A549 (cell line): ENCODE measurements around the gene ERN1. TPM values are rescaled to one million over a fixed set of nuclear protein-coding genes. Genes with fewer than 3 reads are reported as not detected.
A peak's percentile ranks its signal among the peaks of the same experiment; 100 is the strongest.

Source experiments
- ATAC-seq, 2 experiments: fragments of 200-7000 bp in 1 of 2; fragments of >200 bp in 1 of 2; cut with Nextera tagmentation in 1 of 2; cut with Tn5 transposase in 1 of 2; 3 replicates each; pipeline versions ENCODE4 v1.8.0 to v1.9.1; 2018 to 2020; ENCODE audit warnings: mild to moderate bottlenecking in 1 of 2, moderate library complexity in 1 of 2
- CTCF ChIA-PET: fragments of 300-600 bp; sonication (Branson Sonifier 250); formaldehyde crosslinking; extraction: SDS; loops from one replicate; lab custom pipeline; 2021; ENCODE audit warnings: antibody characterized with exemption, inconsistent platforms; lab: Yijun Ruan, JAX
- POLR2A ChIA-PET: fragments of 350-600 bp; formaldehyde crosslinking; extraction: SDS; loops from one replicate; lab custom pipeline; 2021; ENCODE audit warnings: antibody characterized with exemption, inconsistent platforms; lab: Yijun Ruan, JAX
- DNase-seq, 2 experiments: peaks; one replicate each; pipeline versions ENCODE4 v3.0.0 to v3.0.0-alpha.2; 2011 to 2016; ENCODE audit warnings: low read depth in 1 of 2, low spot score in 1 of 2
- FAIRE-seq: peaks from 2 replicates; lab custom pipeline; 2011; peaks lifted over from hg19 to GRCh38; lab: Jason Lieb, UNC
- H3K27ac ChIP-seq, 2 experiments: fragments of >200 bp; sonication (Bioruptor Twin); formaldehyde crosslinking; 3 replicates each; pipeline ENCODE4 v1.5.1; 2016 to 2017
- H3K4me1 ChIP-seq: fragments of >200 bp; sonication (Bioruptor Twin); formaldehyde crosslinking; 3 replicates; pipeline ENCODE4 v1.6.1; 2016
- H3K4me2 ChIP-seq: fragments of >200 bp; sonication (Bioruptor Twin); formaldehyde crosslinking; 3 replicates; pipeline ENCODE4 v1.6.1; 2016
- H3K4me3 ChIP-seq: fragments of >200 bp; sonication (Bioruptor Twin); formaldehyde crosslinking; 3 replicates; pipeline ENCODE4 v1.5.1; 2016
- H3K9me3 ChIP-seq: fragments of >200 bp; sonication (Bioruptor Twin); formaldehyde crosslinking; 3 replicates; pipeline ENCODE4 v1.6.1; 2016
- CBX8 ChIP-seq: fragments of 200-600 bp; sonication (generic); IDR thresholded peaks from 2 replicates; pipeline ENCODE4 v1.6.1; 2016
- FOXS1 ChIP-seq: fragments of 250-450 bp; sonication (Bioruptor Pico); IDR thresholded peaks from 2 replicates; pipeline ENCODE4 v1.5.0; 2020; ENCODE audit warnings: mild to moderate bottlenecking, moderate library complexity
- KDM5A ChIP-seq: fragments of 200-600 bp; sonication (generic); IDR thresholded peaks from 2 replicates; pipeline ENCODE4 v1.6.1; 2016; ENCODE audit warnings: antibody characterized with exemption, mild to moderate bottlenecking
- MYC ChIP-seq: IDR thresholded peaks from 2 replicates; pipeline ENCODE4 v1.6.1; 2012; ENCODE audit warnings: mild to moderate bottlenecking, inconsistent platforms, low read length, improper control_type of control experiment, borderline replicate concordance
- POLR2AphosphoS2 ChIP-seq: conservative IDR thresholded peaks from 2 replicates; pipeline ENCODE4 v1.6.1; 2012; ENCODE audit warnings: low read length, improper control_type of control experiment, inconsistent platforms
- RARB ChIP-seq: fragments of 250-450 bp; sonication (Bioruptor Pico); IDR thresholded peaks from 2 replicates; pipeline ENCODE4 v1.8.0; 2021; ENCODE audit warnings: mild to moderate bottlenecking, moderate library complexity
- ZFP36 ChIP-seq: fragments of 450-650 bp; IDR thresholded peaks from 2 replicates; pipeline ENCODE4 v1.6.1; 2014; ENCODE audit warnings: borderline replicate concordance; ENCODE audit not compliant: partially characterized antibody
- WGBS: methylation state at CpG from one replicate; pipeline ENCODE4 v1.1.6; 2017; ENCODE audit errors: missing lambda C conversion rate; 5-methylcytosine and 5-hydroxymethylcytosine counted together
- polyA plus RNA-seq, 4 experiments: library from polyadenylated mRNA; depleted of rRNA in 3 of 4; stranded (reverse); fragments of >200 nt; fragmentation: RNase III in 1 of 4; extraction: RNeasy Plus Mini Kit Qiagen cat#74134 plus additional on column Dnase treatment in 1 of 4; gene quantifications; 2 replicates in 3 of 4; 3 replicates in 1 of 4; pipeline ENCODE4 v1.2.3, GENCODE V29; 2011 to 2017
- small RNA-seq, 6 experiments: library from RNA; depleted of rRNA; stranded (forward); fragments of <200 nt; gene quantifications; one replicate each; pipeline ENCODE3, GENCODE V24; 2012
- TF ChIP-seq, protein P1 (sequence below): fragments of 450-650 bp; IDR thresholded peaks from 2 replicates; pipeline ENCODE4 v1.6.1; 2014; ENCODE audit warnings: antibody characterized with exemption

The ERN1 gene
- polyA plus RNA-seq, 2 of the 4 experiments (the other 2 are of a cell fraction): 4.1 to 19.8 TPM

- WGBS: 63% methylated on average over 11 of the region's 11 CpGs
- ChIA-PET CTCF (interaction anchor here (0.7 to 14.8 kb wide), 13 partner anchors 8 to 458 kb away, joined by 3 to 150 read pairs (median 6); partner anchors contain the start of genes GH1, ICAM2 and SCN4A), POLR2A (interaction anchor here (0.7 kb wide), 1 partner anchor 148 kb away, joined by 11 read pairs; no protein-coding TSS in a partner anchor)
- no peak overlapping the region for H3K27ac ChIP-seq
- no peak overlapping the region for H3K4me3 ChIP-seq
- FAIRE-seq: no peak
- no peak overlapping the region for H3K4me2 ChIP-seq
- H3K4me1 ChIP-seq: peaks cover 6% of the 10 kb centered on the region; the same call in 1 of the 3 replicates
- no peaks in the 10 kb centered on the region for H3K9me3 ChIP-seq
- no peak for DNase-seq
- no peak for TF ChIP-seq FOXS1 (CRISPR knock-in tag)
- TF ChIP-seq, protein P1, sequence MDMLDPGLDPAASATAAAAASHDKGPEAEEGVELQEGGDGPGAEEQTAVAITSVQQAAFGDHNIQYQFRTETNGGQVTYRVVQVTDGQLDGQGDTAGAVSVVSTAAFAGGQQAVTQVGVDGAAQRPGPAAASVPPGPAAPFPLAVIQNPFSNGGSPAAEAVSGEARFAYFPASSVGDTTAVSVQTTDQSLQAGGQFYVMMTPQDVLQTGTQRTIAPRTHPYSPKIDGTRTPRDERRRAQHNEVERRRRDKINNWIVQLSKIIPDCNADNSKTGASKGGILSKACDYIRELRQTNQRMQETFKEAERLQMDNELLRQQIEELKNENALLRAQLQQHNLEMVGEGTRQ: no peak
- no peak for TF ChIP-seq KDM5A
- no peak for TF ChIP-seq POLR2AphosphoS2
- TF ChIP-seq MYC: no peak
- no peak for ATAC-seq
Measured at GRCh38 chr17:63991611-63992010, 138.3 kb downstream of the ERN1 start.

DNA sequence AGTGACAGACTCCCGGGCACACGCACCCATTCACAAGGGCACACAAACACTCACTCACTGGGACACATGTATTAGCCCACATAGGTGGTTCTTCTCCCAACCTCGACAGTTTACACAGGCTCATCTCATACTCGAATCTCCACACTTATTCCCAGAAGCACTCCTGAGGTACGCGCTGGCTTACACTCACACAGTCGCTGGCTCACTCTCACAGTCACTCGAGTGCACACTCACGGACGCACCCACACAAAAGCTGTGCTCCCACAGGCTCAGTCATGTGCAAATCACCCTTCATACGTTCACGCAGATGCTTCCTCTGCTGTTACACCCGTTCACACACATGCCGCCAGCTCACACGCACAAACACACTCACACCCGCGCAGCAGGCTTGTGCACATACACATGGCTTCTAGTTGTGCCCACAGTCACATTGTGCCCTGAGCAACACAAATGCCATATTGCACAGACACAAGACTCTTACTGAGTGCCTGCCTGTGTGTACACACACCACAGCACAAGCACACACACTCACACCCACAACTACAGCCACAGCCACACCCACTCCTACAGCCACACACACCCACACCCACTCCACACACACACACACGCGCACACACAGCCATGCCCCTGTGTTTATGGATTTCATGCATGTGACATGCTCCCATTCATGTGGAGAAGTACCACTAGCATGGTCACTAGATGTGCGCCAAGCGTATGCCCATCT lies 140.2 kb downstream of the ERN1 start:
- Histone ChIP-seq H3K4me2 (no peak overlapping the region; the same call in 2 of the 3 replicates), H3K9me3 (no peaks in the 10 kb centered on the region), H3K4me3 (no peak overlapping the region)
- POLR2A ChIA-PET: interaction anchor here (1.2 kb wide), 1 partner anchor 156 kb away, joined by 3 read pairs; no protein-coding TSS in a partner anchor
- no peak for FAIRE-seq
- TF ChIP-seq ZFP36: no peak
- TF ChIP-seq FOXS1 (CRISPR knock-in tag): no peak
- TF ChIP-seq RARB (CRISPR knock-in tag): no peak
- TF ChIP-seq CBX8: no peak
- TF ChIP-seq, all 56 proteins: peak for 0
- no peak overlapping the region for H3K27ac ChIP-seq
- 75% methylated on average over 21 of the region's 21 CpGs for WGBS
- peaks cover 6% of the 10 kb centered on the region; the same call in 1 of the 3 replicates for H3K4me1 ChIP-seq
- ATAC-seq: peak in 1 of 2 experiments; percentile 6; a peak in 4 of 6 replicates
- CTCF ChIA-PET: interaction anchor here (0.7 to 14.8 kb wide), 37 partner anchors 8 to 300 kb away, joined by 3 to 150 read pairs (median 5); partner anchors contain the start of genes CSHL1, GH1 and SCN4A
- no peak for DNase-seq

Small RNAs within 50 kb of the gene (small RNA-seq; reads per million reads assigned to genes)
- 178 to 5,254 (median 2,955) reads per million in 6 experiments for gene SNORD104

Other genes starting within 250 kb of the ERN1 start
- not detected in 2 replicates for gene GH2, start 248.2 kb downstream of the ERN1 start, polyA plus RNA-seq (2011; rRNA removed)
- not detected in 3 replicates for gene GH2, start 248.2 kb downstream of the ERN1 start, polyA plus RNA-seq (2017; fragmentation: RNase III; extraction: RNeasy Plus Mini Kit Qiagen cat#74134 plus additional on column Dnase treatment)
- gene CSH1, start 233.6 kb downstream of the ERN1 start, polyA plus RNA-seq (2011; rRNA removed): not detected in 2 replicates
- gene CSH1, start 233.6 kb downstream of the ERN1 start, polyA plus RNA-seq (2017; fragmentation: RNase III; extraction: RNeasy Plus Mini Kit Qiagen cat#74134 plus additional on column Dnase treatment): not detected in 3 replicates
- not detected in 2 replicates for gene CSHL1, start 218.9 kb downstream of the ERN1 start, polyA plus RNA-seq (2011; rRNA removed)
- gene CSHL1, start 218.9 kb downstream of the ERN1 start, polyA plus RNA-seq (2017; fragmentation: RNase III; extraction: RNeasy Plus Mini Kit Qiagen cat#74134 plus additional on column Dnase treatment): not detected in 3 replicates
- gene GH1, start 211.3 kb downstream of the ERN1 start, polyA plus RNA-seq (2011; rRNA removed): not detected in 2 replicates
- not detected in 3 replicates for gene GH1, start 211.3 kb downstream of the ERN1 start, polyA plus RNA-seq (2017; fragmentation: RNase III; extraction: RNeasy Plus Mini Kit Qiagen cat#74134 plus additional on column Dnase treatment)
- 0.14 and 0.19 TPM in 2 replicates for gene CD79B, start 197.8 kb downstream of the ERN1 start, polyA plus RNA-seq (2011; rRNA removed)
- not detected in 3 replicates for gene CD79B, start 197.8 kb downstream of the ERN1 start, polyA plus RNA-seq (2017; fragmentation: RNase III; extraction: RNeasy Plus Mini Kit Qiagen cat#74134 plus additional on column Dnase treatment)
- gene SCN4A, start 157.2 kb downstream of the ERN1 start, polyA plus RNA-seq (2011; rRNA removed): 0.06 and 0.17 TPM in 2 replicates
- 0.03 to 0.08 TPM (median 0.03 TPM) in 3 replicates for gene SCN4A, start 157.2 kb downstream of the ERN1 start, polyA plus RNA-seq (2017; fragmentation: RNase III; extraction: RNeasy Plus Mini Kit Qiagen cat#74134 plus additional on column Dnase treatment)
- gene PRR29, start 131.8 kb downstream of the ERN1 start, polyA plus RNA-seq (2011; rRNA removed): 0.22 and 0.44 TPM in 2 replicates
- 0.67 to 1.2 TPM (median 0.68 TPM) in 3 replicates for gene PRR29, start 131.8 kb downstream of the ERN1 start, polyA plus RNA-seq (2017; fragmentation: RNase III; extraction: RNeasy Plus Mini Kit Qiagen cat#74134 plus additional on column Dnase treatment)
- not detected in 2 replicates for gene ICAM2, start 109.5 kb downstream of the ERN1 start, polyA plus RNA-seq (2011; rRNA removed)
- not detected in 3 replicates for gene ICAM2, start 109.5 kb downstream of the ERN1 start, polyA plus RNA-seq (2017; fragmentation: RNase III; extraction: RNeasy Plus Mini Kit Qiagen cat#74134 plus additional on column Dnase treatment)
- 15.0 and 16.2 TPM in 2 replicates for gene TEX2, start 133.1 kb upstream of the ERN1 start, polyA plus RNA-seq (2011; rRNA removed)
- 9.3 to 9.6 TPM (median 9.3 TPM) in 3 replicates for gene TEX2, start 133.1 kb upstream of the ERN1 start, polyA plus RNA-seq (2017; fragmentation: RNase III; extraction: RNeasy Plus Mini Kit Qiagen cat#74134 plus additional on column Dnase treatment)